T-cell (primary cell): ENCODE measurements around the gene TMEM164. TPM values are rescaled to one million over a fixed set of nuclear protein-coding genes. Genes with fewer than 3 reads are reported as not detected.

ENCODE experiments used
- ATAC-seq, 4 experiments: fragments of 200-7000 bp in 3 of 4; fragments of 150-1000 bp in 1 of 4; cut with Tn5 transposase; replicated peaks in 1 of 4; 1 replicate in 3 of 4; 2 replicates in 1 of 4; pipeline ENCODE4 v1.10.0; 2021; ENCODE audit warnings: moderate library complexity in 3 of 4, mild to moderate bottlenecking in 2 of 4, moderate number of reproducible peaks in 1 of 4
- CTCF ChIA-PET, 2 donors: fragments of 300-600 bp; sonication (Branson Sonifier 250); formaldehyde crosslinking; loops; one replicate each; lab custom pipeline; 2022; ENCODE audit warnings: antibody characterized with exemption in 2 of 2; lab: Charles Lee
- POLR2A ChIA-PET, 2 donors: fragments of 300-600 bp; sonication (Branson Sonifier 250); formaldehyde crosslinking; loops; one replicate each; lab custom pipeline; 2022; ENCODE audit warnings: antibody characterized with exemption in 2 of 2; lab: Charles Lee
- DNase-seq, 35 experiments: peaks; one replicate each; pipeline versions ENCODE4 v3.0.0 to v3.0.0-alpha.2; 2013 to 2023
- H3K27ac ChIP-seq: one replicate; pipeline ENCODE4 v1.5.1; 2013; ENCODE audit warnings: low read length
- H3K27me3 ChIP-seq, 2 experiments: replicated peaks in 1 of 2; 1 replicate in 1 of 2; 2 replicates in 1 of 2; pipeline versions ENCODE4 v1.6.1 to v1.7.0; 2013; ENCODE audit warnings: low read length in 1 of 2, mixed read lengths in 1 of 2; ENCODE audit not compliant: control insufficient read depth in 2 of 2, insufficient read depth in 2 of 2; ENCODE audit errors: extremely low read depth in 1 of 2
- H3K36me3 ChIP-seq, 2 donors: 1 replicate in 1 of 2; 2 replicates in 1 of 2; pipeline versions ENCODE4 v1.6.1 to v1.7.0; 2013; ENCODE audit warnings: low read length in 1 of 2; ENCODE audit not compliant: control insufficient read depth in 2 of 2, insufficient read depth in 1 of 2; ENCODE audit errors: extremely low read depth in 1 of 2
- H3K4me1 ChIP-seq, 2 experiments: 1 replicate in 1 of 2; 2 replicates in 1 of 2; pipeline versions ENCODE4 v1.6.1 to v1.7.0; 2013; ENCODE audit warnings: low read length in 2 of 2, mixed read lengths in 1 of 2; ENCODE audit not compliant: insufficient read depth in 2 of 2, control insufficient read depth in 1 of 2; ENCODE audit errors: extremely low read depth in 1 of 2
- H3K4me3 ChIP-seq, 2 donors: 1 replicate in 1 of 2; 2 replicates in 1 of 2; pipeline versions ENCODE4 v1.5.1 to v1.7.0; 2013; ENCODE audit warnings: mild to moderate bottlenecking in 2 of 2, low read length in 1 of 2, moderate library complexity in 1 of 2; ENCODE audit not compliant: control insufficient read depth in 1 of 2; ENCODE audit errors: extremely low read depth in 1 of 2
- H3K9me3 ChIP-seq: 2 replicates; pipeline ENCODE4 v1.7.0; 2013
- H3K27ac Mint-ChIP-seq, 2 donors: one replicate each; pipeline ENCODE4 v1.8.0; 2020 to 2021; ENCODE audit warnings: mild to moderate bottlenecking in 2 of 2, mixed read lengths in 2 of 2
- H3K27me3 Mint-ChIP-seq, 2 donors: one replicate each; pipeline ENCODE4 v1.8.0; 2021 to 2022; ENCODE audit warnings: mixed read lengths in 2 of 2
- H3K36me3 Mint-ChIP-seq: one replicate; pipeline ENCODE4 v1.8.0; 2021; ENCODE audit warnings: mixed read lengths
- H3K4me1 Mint-ChIP-seq, 3 donors: one replicate each; pipeline ENCODE4 v1.8.0; 2020 to 2022; ENCODE audit warnings: mixed read lengths in 3 of 3, mild to moderate bottlenecking in 1 of 3
- H3K4me3 Mint-ChIP-seq, 3 donors: one replicate each; pipeline ENCODE4 v1.8.0; 2020 to 2022; ENCODE audit warnings: mild to moderate bottlenecking in 3 of 3, mixed read lengths in 3 of 3, moderate library complexity in 3 of 3
- H3K9me3 Mint-ChIP-seq, 3 donors: one replicate each; pipeline ENCODE4 v1.8.0; 2020 to 2022; ENCODE audit warnings: mixed read lengths in 3 of 3
- WGBS: methylation state at CpG from one replicate; pipeline ENCODE4 v1.1.5; 2013; ENCODE audit warnings: missing lambda C conversion rate; ENCODE audit not compliant: insufficient coverage; 5-methylcytosine and 5-hydroxymethylcytosine counted together
- total RNA-seq, 35 experiments: library from RNA in 6 of 35; stranded (reverse) in 6 of 35; fragments of 120-200 nt in 1 of 35; gene quantifications; one replicate each; pipeline versions ENCODE4 v1.2.1 to v1.2.4 and lab custom pipeline; 2013 to 2026

TMEM164 gene
- total RNA-seq, 5 donors from 2014 or later (not counting 1 experiment from before 2014, with no cell fraction given) = 16.9 to 20.6 (median 19.8) TPM

- CTCF ChIA-PET = interaction anchor here in 1 of 2 donors (0.8 kb wide), 1 partner anchor 72 kb away, joined by 3 read pairs; no protein-coding TSS in a partner anchor
- Mint-ChIP-seq H3K27ac (no peak overlapping the region), H3K9me3 (no peaks in the 10 kb centered on the region), H3K4me1 (peaks cover 7 to 57% (median 33%) of the 10 kb centered on the region in 3 donors), H3K4me3 (no peak overlapping the region), H3K27me3 (no peaks in the 10 kb centered on the region), H3K36me3 (peaks cover 17% of the 10 kb centered on the region)
- peaks cover 0 to 4% of the 10 kb centered on the region in 2 experiments for H3K4me1 ChIP-seq
- H3K27me3 ChIP-seq = no peaks in the 10 kb centered on the region
- no peak for DNase-seq
- H3K9me3 ChIP-seq = no peaks in the 10 kb centered on the region
- H3K36me3 ChIP-seq = no peaks in the 10 kb centered on the region
- ATAC-seq = no peak
- POLR2A ChIA-PET = no interaction called here
- WGBS = no CpG with 5 or more reads among the region's 2 CpGs
- H3K4me3 ChIP-seq = no peak overlapping the region
- H3K27ac ChIP-seq = no peak overlapping the region
These were observed 215.7 kb downstream of the TMEM164 start for GRCh38 chrX:110218591-110218990.

GRCh38 chrX:110219920-110220319 lies 217.0 kb downstream of the TMEM164 start:
- ChIA-PET POLR2A (interaction anchor here in 1 of 2 donors (0.6 kb wide), 1 partner anchor 192 kb away, joined by 3 read pairs; no protein-coding TSS in a partner anchor), CTCF (no interaction called here)
- peak overlapping the region in 1 of 2 donors; percentile 31 for H3K27ac Mint-ChIP-seq
- peaks cover 12% of the 10 kb centered on the region for H3K36me3 Mint-ChIP-seq
- H3K4me1 ChIP-seq = peaks cover 0 to 4% of the 10 kb centered on the region in 2 experiments
- no peaks in the 10 kb centered on the region for H3K36me3 ChIP-seq
- H3K4me1 Mint-ChIP-seq = peaks cover 7 to 61% (median 38%) of the 10 kb centered on the region in 3 donors
- H3K4me3 ChIP-seq = no peak overlapping the region
- no peaks in the 10 kb centered on the region for H3K9me3 Mint-ChIP-seq
- no peak for ATAC-seq
- no peaks in the 10 kb centered on the region for H3K27me3 ChIP-seq
- H3K9me3 ChIP-seq = no peaks in the 10 kb centered on the region
- H3K27me3 Mint-ChIP-seq = no peaks in the 10 kb centered on the region
- no peak overlapping the region for H3K4me3 Mint-ChIP-seq
- no peak overlapping the region for H3K27ac ChIP-seq
- DNase-seq = no peak
- WGBS = no CpG with 5 or more reads among the region's 1 CpG

GRCh38 chrX:110222497-110223257 lies 219.8 kb downstream of the TMEM164 start:
- Mint-ChIP-seq H3K27me3 (peaks cover 0 to 8% of the 10 kb centered on the region in 2 donors), H3K27ac (peak overlapping the region in 1 of 2 donors; percentile 65), H3K4me1 (peaks cover 1 to 55% (median 36%) of the 10 kb centered on the region in 3 donors), H3K9me3 (no peaks in the 10 kb centered on the region), H3K4me3 (no peak overlapping the region), H3K36me3 (no peaks in the 10 kb centered on the region)
- ChIA-PET CTCF (no interaction called here), POLR2A (interaction anchor here in 1 of 2 donors (0.6 kb wide), 1 partner anchor 52 kb away, joined by 4 read pairs; no protein-coding TSS in a partner anchor)
- H3K36me3 ChIP-seq = no peaks in the 10 kb centered on the region
- H3K27ac ChIP-seq = no peak overlapping the region
- H3K9me3 ChIP-seq = no peaks in the 10 kb centered on the region
- H3K4me3 ChIP-seq = no peak overlapping the region
- DNase-seq = no peak
- WGBS = no CpG with 5 or more reads among the region's 2 CpGs
- no peaks in the 10 kb centered on the region for H3K4me1 ChIP-seq
- no peaks in the 10 kb centered on the region for H3K27me3 ChIP-seq
- ATAC-seq = no peak

GRCh38 chrX:110224926-110225617 lies 222.2 kb downstream of the TMEM164 start:
- no peaks in the 10 kb centered on the region for H3K9me3 ChIP-seq
- DNase-seq = no peak
- Mint-ChIP-seq H3K27me3 (peaks cover 0 to 16% of the 10 kb centered on the region in 2 donors), H3K27ac (peak overlapping the region in 1 of 2 donors; percentile 74), H3K9me3 (no peaks in the 10 kb centered on the region), H3K4me3 (no peak overlapping the region), H3K36me3 (no peaks in the 10 kb centered on the region), H3K4me1 (peaks cover 7 to 56% (median 39%) of the 10 kb centered on the region in 3 donors)
- H3K27me3 ChIP-seq = no peaks in the 10 kb centered on the region
- CTCF ChIA-PET = no interaction called here
- H3K4me1 ChIP-seq = peaks cover 6 to 7% of the 10 kb centered on the region in 2 experiments
- H3K4me3 ChIP-seq = no peak overlapping the region
- no peaks in the 10 kb centered on the region for H3K36me3 ChIP-seq
- no peak overlapping the region for H3K27ac ChIP-seq
- no CpG with 5 or more reads among the region's 3 CpGs for WGBS
- ATAC-seq = no peak
- POLR2A ChIA-PET = no interaction called here

GRCh38 chrX:110226931-110227330 lies 224.0 kb downstream of the TMEM164 start:
- DNase-seq = no peak
- no CpG with 5 or more reads among the region's 2 CpGs for WGBS
- Mint-ChIP-seq H3K9me3 (peaks cover 0 to 2% (median 0%) of the 10 kb centered on the region in 3 donors), H3K4me3 (no peak overlapping the region), H3K27me3 (peaks cover 0 to 21% of the 10 kb centered on the region in 2 donors), H3K4me1 (peaks cover 16 to 59% (median 48%) of the 10 kb centered on the region in 3 donors), H3K27ac (peak overlapping the region; percentile 18 to 68), H3K36me3 (peaks cover 12% of the 10 kb centered on the region)
- H3K4me1 ChIP-seq = peaks cover 8 to 12% of the 10 kb centered on the region in 2 experiments
- no peaks in the 10 kb centered on the region for H3K27me3 ChIP-seq
- ChIA-PET POLR2A (no interaction called here), CTCF (no interaction called here)
- no peaks in the 10 kb centered on the region for H3K9me3 ChIP-seq
- no peak overlapping the region for H3K27ac ChIP-seq
- no peaks in the 10 kb centered on the region for H3K36me3 ChIP-seq
- ATAC-seq = no peak
- H3K4me3 ChIP-seq = no peak overlapping the region
